Stromal cell of bone marrow (primary cell): ENCODE results near the gene FOXD4L6.
"Not testable (repeated sequence)": the region's sequence is repeated elsewhere in the genome, so short reads cannot be mapped to it uniquely, and the experiment has no call there.

ENCODE experiments used
- DNase-seq: peaks from one replicate; pipeline ENCODE4 v3.0.0-alpha.2; 2012; ENCODE audit warnings: low read depth

The FOXD4L6 gene

DNA sequence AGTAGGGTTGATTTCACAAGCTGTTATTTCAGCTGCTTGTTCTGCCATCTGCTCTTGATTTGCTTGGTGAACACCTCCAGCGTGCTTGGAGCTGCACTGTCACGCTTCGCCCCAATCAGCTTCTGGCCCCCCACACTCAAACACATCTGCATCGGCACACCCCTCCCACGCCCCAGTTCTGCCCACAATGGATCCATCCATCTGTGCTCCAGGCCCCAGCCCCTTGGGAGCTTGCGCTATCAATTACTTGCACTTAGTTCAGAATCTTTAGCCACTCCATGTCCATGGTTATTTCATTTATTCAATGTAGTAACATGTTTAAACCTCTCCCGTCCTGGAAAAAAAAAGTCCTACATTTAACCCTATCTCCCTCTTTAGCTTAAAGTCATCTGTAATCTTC lies 28.0 kb downstream of the FOXD4L6 start:
- DNase-seq = not testable (repeated sequence)

DNA sequence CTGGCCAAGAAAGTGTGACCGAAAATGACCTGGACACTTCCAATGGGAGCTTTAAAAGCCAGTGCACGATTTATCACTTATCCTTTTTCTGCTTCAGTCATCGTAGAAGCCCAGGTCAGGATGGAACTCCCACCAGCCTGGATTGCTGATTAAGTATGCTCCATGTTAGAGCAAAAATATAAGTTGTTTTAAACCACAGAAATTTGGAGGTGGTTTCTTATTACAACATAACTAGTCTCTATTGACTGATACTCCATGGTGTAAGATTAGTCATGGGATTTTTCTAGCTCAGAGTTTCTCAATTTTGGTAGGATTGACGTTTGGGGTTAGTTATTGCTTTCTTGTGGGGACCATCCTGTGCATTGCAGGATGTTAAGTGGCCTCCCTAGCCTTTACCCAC lies 29.7 kb downstream of the FOXD4L6 start:
- not testable (repeated sequence) for DNase-seq

DNA sequence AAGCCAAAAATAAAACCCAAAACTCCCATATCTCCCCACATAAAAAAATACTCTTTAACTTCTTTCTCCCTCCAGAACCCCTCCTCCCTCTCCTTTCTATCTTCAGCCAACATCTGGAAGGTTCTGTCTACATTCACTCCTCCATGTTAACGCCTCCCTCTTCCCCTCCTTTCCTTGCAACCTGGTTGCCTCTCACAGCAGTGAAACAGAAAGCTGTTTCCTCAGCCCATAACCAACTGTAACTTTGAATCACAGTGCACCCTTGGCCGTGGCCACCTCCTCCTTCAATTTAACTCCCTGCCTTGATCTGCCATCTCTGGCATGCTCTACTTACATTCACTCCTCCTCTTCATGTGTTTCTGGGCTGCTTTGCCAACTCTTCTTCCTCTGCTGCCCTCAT lies 33.4 kb downstream of the FOXD4L6 start:
- not testable (repeated sequence) for DNase-seq

DNA sequence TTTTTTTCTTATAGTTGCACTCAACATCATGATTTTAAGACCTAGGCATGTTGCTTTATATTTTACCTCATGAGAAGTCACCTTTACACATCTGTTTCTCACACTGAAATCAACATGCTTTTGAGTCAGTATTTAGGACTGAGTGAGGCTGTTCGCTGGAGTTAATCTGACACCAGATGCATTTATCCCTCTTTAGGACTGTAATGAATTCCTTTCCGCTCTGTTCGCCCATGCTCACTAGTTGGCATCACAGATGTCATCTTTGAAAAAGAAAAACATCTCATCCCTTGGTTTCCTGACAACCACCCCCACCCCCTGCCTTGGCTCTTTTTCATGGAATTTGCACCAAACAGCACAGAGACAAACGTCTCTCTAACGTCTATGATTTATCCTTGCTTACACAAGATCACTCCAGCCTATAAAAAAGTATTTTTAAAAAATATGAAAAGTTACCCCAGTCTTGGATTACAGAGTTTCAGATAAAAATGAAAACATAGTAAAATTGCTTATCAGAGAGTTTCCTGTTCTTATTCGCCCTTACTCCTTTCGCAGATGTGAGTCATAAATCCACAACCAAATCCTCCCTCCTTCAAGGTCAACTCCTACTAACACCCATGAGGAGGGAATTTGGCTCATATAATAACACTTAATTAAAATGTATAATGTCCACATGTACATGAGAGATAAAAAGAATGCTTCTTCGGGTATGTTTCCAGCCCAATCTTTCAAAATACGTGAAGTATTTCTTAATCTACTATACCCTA lies 34.3 kb downstream of the FOXD4L6 start:
- DNase-seq = not testable (repeated sequence)

DNA sequence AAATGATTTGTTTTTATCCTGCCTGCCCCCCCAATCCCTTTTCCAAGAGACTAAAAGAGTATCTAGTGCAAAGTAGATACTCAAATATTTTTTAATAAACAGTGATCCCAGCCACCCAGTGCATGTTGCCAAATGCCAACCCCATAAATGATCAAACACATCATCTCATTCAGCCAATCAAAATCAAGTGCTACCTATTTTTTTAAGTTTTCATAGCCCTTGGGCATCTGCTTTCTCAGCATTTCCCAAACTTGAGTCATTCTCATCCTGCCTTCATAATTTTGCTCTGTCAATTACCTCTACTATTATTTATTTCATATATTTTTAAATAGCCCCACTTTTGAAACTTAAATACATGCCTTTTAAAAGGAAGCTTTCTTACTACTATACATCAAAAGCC lies 37.6 kb downstream of the FOXD4L6 start:
- not testable (repeated sequence) for DNase-seq

DNA sequence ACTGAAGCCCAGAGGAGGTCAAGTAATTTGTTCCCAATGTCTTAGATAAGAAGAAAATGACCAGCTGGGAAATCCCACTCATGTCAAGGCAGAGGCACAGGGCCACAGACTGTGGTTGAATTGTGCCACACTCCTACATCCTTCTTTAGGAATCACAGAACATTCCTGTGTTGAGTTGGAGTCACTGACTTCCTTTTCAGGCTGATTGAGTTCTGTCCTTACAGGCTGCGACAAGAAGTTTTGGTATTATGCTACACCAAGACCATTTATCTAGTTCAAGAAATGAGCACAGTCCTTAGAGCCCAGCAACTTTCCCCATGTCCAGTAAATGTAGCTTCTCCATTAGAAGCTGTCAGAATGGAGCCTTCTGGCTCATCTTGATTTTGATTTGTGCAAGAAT lies 38.1 kb downstream of the FOXD4L6 start:
- not testable (repeated sequence) for DNase-seq

DNA sequence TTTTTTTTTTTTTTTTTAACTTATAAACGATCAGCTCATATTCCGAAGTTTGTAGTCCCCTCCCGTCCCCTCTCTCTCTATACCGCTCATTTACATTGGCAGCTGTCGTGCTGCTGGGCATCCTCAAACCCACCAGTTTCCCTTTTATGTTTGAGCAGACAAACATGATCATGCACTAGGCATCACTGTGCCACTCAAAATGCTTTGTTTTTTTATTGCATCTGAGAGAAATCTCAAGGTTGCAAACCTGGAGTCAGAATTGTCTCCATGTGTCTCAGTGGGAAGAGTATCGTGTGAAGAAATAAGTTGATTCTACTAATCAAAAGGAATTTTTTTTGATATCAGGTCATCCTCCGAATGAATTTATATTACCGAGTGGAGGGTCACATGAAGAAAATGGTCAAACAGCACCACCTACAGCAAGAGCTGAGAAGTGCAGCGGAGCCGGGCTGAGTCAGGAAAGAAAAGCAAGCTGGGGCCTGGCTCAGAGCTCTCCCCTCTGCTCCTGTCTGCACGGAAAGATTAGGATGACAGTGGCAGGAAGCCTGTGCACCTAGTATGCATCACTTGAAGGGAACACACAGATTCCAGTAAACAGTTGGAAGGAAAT lies 39.9 kb downstream of the FOXD4L6 start:
- DNase-seq = not testable (repeated sequence)

DNA sequence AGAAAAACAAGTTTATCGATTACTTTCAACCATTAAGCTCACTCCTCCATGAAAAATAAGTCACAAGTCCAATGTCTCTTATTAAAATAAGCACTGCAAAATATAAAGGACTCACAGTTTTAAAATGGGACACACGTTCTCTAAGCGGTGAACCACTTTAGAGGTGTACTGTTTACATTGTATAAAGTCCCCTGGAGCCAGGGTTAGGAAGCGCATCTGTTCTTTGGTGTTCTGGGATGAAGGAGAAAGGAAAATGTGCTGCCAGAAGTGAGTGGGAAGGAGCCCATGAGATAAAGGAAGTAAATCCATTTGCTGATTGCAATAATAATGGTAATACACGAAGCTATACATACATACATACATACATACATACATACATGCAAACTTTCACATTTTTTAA lies 40.6 kb downstream of the FOXD4L6 start:
- DNase-seq = not testable (repeated sequence)

DNA sequence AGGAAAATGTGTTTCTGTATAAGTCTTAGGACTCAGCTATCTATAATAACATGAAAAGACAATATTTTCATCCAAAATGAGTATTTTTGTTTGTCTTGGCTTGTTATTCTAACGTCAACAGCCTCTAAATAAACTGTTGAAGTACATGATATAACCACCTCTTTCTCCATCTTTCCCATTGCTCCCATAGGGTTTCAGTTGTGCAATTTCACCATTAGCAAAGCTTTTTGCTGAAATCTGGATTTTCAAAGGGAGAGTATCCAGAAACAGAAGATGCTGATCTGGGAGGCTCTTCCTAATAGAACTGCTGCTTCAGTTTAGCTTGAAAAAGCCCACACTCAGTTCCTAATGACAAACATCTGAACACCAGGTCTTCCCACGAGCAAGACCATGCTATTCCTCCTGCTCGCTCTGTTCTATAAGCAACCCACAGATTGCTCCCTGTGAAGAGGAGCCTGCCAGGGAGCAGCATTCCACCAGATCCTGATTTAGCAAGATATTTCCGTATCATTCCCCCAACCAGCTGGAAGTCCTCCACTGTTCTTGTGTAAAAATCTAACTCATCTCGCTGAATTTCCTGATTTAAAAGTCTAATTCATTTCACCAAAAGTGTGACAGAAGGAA lies 41.2 kb downstream of the FOXD4L6 start:
- not testable (repeated sequence) for DNase-seq

DNA sequence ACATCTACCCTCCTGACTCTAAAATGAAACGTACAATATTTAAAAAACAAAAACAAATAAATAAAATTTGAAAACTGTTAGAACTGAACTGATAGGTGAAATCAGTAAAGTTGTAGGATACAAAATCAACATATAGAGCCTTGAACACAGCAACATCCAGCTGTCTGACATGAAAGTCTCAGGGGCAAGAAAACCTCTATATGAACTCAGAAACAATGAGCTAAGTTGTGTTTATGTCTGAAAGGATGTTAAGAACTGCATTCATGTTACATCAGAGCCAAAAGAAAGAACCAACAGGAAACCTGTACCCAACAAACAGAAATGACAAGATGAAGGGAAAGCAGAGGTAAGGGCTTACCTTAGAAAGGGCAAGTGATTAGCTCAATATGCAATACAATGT lies 41.8 kb downstream of the FOXD4L6 start:
- not testable (repeated sequence) for DNase-seq

DNA sequence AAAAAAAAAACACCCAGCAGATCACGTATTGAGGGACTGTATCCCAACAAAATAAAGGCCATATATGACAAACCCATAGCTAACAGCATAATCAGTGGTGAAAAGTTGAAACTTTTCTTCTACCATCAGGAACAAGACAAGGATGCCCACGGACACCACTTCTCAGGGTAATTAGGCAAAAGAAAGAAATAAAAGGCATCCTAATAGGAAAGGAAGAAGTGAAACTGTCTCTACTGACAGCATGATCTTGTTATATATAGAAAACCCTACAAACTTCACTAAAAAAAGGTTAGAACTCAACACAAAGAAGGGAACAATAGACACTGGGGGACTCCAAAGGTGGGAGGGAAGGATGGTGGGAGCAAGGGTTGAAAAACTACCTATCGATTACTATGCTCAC lies 42.3 kb downstream of the FOXD4L6 start:
- DNase-seq = not testable (repeated sequence)

DNA sequence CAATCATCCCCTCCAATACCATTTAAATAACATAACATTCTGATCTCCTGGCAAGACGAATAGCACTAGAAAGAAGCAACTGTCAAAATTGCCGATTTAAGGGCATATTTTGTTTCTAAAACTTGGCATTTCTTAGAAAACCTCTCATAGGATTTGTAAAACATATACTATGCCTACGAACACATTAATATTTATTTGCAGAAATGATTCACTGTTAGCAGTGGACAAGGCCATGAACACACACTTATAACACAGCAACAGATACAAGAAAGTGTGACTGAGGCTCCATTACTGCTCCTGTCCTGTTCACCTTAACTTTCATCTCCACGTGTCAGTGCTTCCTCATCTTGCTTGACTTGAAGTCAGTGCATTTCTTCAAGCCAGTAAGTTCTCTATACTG lies 46.1 kb downstream of the FOXD4L6 start:
- DNase-seq = not testable (repeated sequence)

DNA sequence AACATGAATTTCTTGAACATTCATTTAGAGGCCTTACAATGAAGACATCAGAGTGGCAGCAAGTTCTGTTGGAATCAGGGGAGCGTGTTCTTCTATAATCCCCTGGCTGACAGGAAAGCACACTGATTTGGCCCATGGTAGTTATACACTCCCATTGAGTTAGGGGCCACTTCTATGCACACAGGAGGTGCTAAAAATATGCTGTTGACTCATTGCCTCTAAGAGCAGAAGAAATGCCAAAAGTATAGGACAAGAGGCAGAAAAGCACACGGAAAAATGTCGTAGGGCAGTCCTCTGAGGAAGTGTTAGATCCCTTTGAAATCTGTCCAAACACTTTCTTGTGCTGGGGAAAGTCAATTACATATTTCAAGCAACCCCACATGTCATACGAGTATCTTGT lies 49.0 kb downstream of the FOXD4L6 start:
- not testable (repeated sequence) for DNase-seq

DNA sequence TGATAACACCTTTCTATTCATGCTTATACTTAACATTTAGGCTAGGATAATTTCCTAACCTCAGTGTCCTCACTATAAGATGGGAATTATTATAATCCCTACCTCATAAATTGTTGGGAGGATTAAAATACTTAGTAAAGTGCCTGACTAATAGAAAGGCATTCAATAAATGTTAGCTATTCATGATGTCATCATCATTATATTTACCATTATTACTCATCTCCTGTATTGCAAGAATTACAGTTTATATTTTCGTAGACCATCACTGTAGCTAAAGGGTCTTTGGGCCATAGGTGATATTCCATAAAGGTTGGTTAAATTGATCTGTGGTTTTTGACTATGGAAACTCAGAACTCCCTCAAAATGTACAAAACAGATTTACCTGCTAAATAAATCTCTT lies 50.9 kb downstream of the FOXD4L6 start:
- not testable (repeated sequence) for DNase-seq
